H9 (cell line): ENCODE results near the gene KRTAP6-2. TPM values are rescaled to one million over a fixed set of nuclear protein-coding genes. Genes with fewer than 3 reads are reported as not detected.

Experiments
- DNase-seq: peaks from one replicate; pipeline ENCODE4 v3.0.0-alpha.2; 2017
- H2AFZ ChIP-seq: one replicate; pipeline ENCODE4 v1.6.1; 2013; ENCODE audit warnings: mild to moderate bottlenecking, low read length, control low read depth, moderate library complexity
- H2AK5ac ChIP-seq: 2 replicates; pipeline ENCODE4 v1.6.1; 2013; ENCODE audit warnings: low read length, control low read depth, mixed read lengths; ENCODE audit not compliant: insufficient read length
- H2BK120ac ChIP-seq: one replicate; pipeline ENCODE4 v1.6.1; 2013; ENCODE audit warnings: low read depth, mild to moderate bottlenecking, low read length, control low read depth, inconsistent platforms; ENCODE audit not compliant: poor library complexity, severe bottlenecking
- H2BK12ac ChIP-seq: 2 replicates; pipeline ENCODE4 v1.6.1; 2013; ENCODE audit warnings: low read length, control low read depth, mixed read lengths, low read depth; ENCODE audit not compliant: insufficient read length
- H2BK15ac ChIP-seq: 2 replicates; pipeline ENCODE4 v1.6.1; 2013; ENCODE audit warnings: low read depth, low read length, control low read depth
- H2BK20ac ChIP-seq: one replicate; pipeline ENCODE4 v1.6.1; 2013; ENCODE audit warnings: low read depth, mild to moderate bottlenecking, low read length, control low read depth, inconsistent platforms; ENCODE audit not compliant: poor library complexity, severe bottlenecking
- H2BK5ac ChIP-seq: 2 replicates; pipeline ENCODE4 v1.6.1; 2013; ENCODE audit warnings: low read length, control low read depth, mixed read lengths; ENCODE audit not compliant: insufficient read length
- H3K14ac ChIP-seq: 2 replicates; pipeline ENCODE4 v1.6.1; 2013; ENCODE audit warnings: low read length, control low read depth; ENCODE audit not compliant: insufficient read depth
- H3K18ac ChIP-seq: 2 replicates; pipeline ENCODE4 v1.6.1; 2013; ENCODE audit warnings: low read depth, mild to moderate bottlenecking, mixed read lengths, low read length, control low read depth; ENCODE audit not compliant: insufficient read length
- H3K23ac ChIP-seq: 2 replicates; pipeline ENCODE4 v1.6.1; 2013; ENCODE audit warnings: low read length, control low read depth, mixed read lengths, low read depth; ENCODE audit not compliant: insufficient read length
- H3K23me2 ChIP-seq: 2 replicates; pipeline ENCODE4 v1.6.1; 2013; ENCODE audit warnings: low read depth, mild to moderate bottlenecking, mixed read lengths, low read length, control low read depth; ENCODE audit not compliant: insufficient read length, poor library complexity, severe bottlenecking
- H3K27ac ChIP-seq: 2 replicates; pipeline ENCODE4 v1.5.1; 2013; ENCODE audit warnings: low read length, control low read depth, mixed read lengths, low read depth; ENCODE audit not compliant: insufficient read length
- H3K27me3 ChIP-seq: 2 replicates; pipeline ENCODE4 v1.6.1; 2013; ENCODE audit warnings: low read length, control low read depth, inconsistent platforms; ENCODE audit not compliant: insufficient read depth
- H3K4ac ChIP-seq: 2 replicates; pipeline ENCODE4 v1.6.1; 2013; ENCODE audit warnings: low read depth, mild to moderate bottlenecking, control low read depth, inconsistent platforms, low read length, moderate library complexity
- H3K4me1 ChIP-seq: 2 replicates; pipeline ENCODE4 v1.6.1; 2013; ENCODE audit warnings: low read length, control low read depth, inconsistent platforms; ENCODE audit not compliant: insufficient read depth
- H3K4me2 ChIP-seq: 2 replicates; pipeline ENCODE4 v1.6.1; 2013; ENCODE audit warnings: low read length, control low read depth, mixed read lengths; ENCODE audit not compliant: insufficient read length, insufficient read depth
- H3K56ac ChIP-seq: 2 replicates; pipeline ENCODE4 v1.6.1; 2013; ENCODE audit warnings: low read depth, mild to moderate bottlenecking, mixed read lengths, low read length, control low read depth; ENCODE audit not compliant: insufficient read length
- H3K79me1 ChIP-seq: 2 replicates; pipeline ENCODE4 v1.6.1; 2013; ENCODE audit warnings: low read depth, mild to moderate bottlenecking, moderate library complexity, low read length, control low read depth, inconsistent platforms; ENCODE audit not compliant: insufficient read depth, poor library complexity, severe bottlenecking
- H3K79me2 ChIP-seq: 2 replicates; pipeline ENCODE4 v1.6.1; 2013; ENCODE audit warnings: low read length, control low read depth, inconsistent platforms; ENCODE audit not compliant: insufficient read depth
- H3K9ac ChIP-seq: 2 replicates; pipeline ENCODE4 v1.6.1; 2013; ENCODE audit warnings: low read length, control low read depth, mixed read lengths; ENCODE audit not compliant: insufficient read length; ENCODE audit errors: extremely low read depth
- H3K9me3 ChIP-seq: one replicate; pipeline ENCODE4 v1.6.1; 2013; ENCODE audit warnings: low read depth, low read length, inconsistent platforms; ENCODE audit not compliant: control insufficient read depth
- H3T11ph ChIP-seq: one replicate; pipeline ENCODE4 v1.6.1; 2013; ENCODE audit warnings: mild to moderate bottlenecking, low read length, control low read depth, inconsistent platforms
- H4K20me1 ChIP-seq: one replicate; pipeline ENCODE4 v1.6.1; 2013; ENCODE audit not compliant: control insufficient read depth, insufficient read length, insufficient read depth
- H4K5ac ChIP-seq: 2 replicates; pipeline ENCODE4 v1.6.1; 2013; ENCODE audit warnings: low read depth, mild to moderate bottlenecking, mixed read lengths, low read length, control low read depth; ENCODE audit not compliant: insufficient read length
- H4K8ac ChIP-seq: replicated peaks from 2 replicates; pipeline ENCODE4 v1.6.1; 2013; ENCODE audit warnings: low read length, control low read depth, mixed read lengths, low read depth; ENCODE audit not compliant: insufficient read length
- H4K91ac ChIP-seq: 2 replicates; pipeline ENCODE4 v1.6.1; 2013; ENCODE audit warnings: low read depth, mild to moderate bottlenecking, moderate library complexity, mixed read lengths, low read length, control low read depth; ENCODE audit not compliant: insufficient read length
- H3K27ac Mint-ChIP-seq, 3 experiments: 2 replicates in 2 of 3; 3 replicates in 1 of 3; pipeline ENCODE4 v1.8.0; 2020 to 2021; ENCODE audit warnings: mixed read lengths in 3 of 3, mild to moderate bottlenecking in 1 of 3, moderate library complexity in 1 of 3
- H3K27me3 Mint-ChIP-seq: 2 replicates; pipeline ENCODE4 v1.8.0; 2021; ENCODE audit warnings: low read depth, mild to moderate bottlenecking, moderate library complexity, mixed read lengths
- H3K36me3 Mint-ChIP-seq, 3 experiments: 2 replicates in 2 of 3; 3 replicates in 1 of 3; pipeline ENCODE4 v1.8.0; 2020 to 2021; ENCODE audit warnings: low read depth in 3 of 3, mixed read lengths in 3 of 3; ENCODE audit not compliant: insufficient read depth in 1 of 3
- H3K4me1 Mint-ChIP-seq, 2 experiments: 2 replicates each; pipeline ENCODE4 v1.8.0; 2020; ENCODE audit warnings: mixed read lengths in 2 of 2
- H3K4me3 Mint-ChIP-seq, 2 experiments: 2 replicates in 1 of 2; 3 replicates in 1 of 2; pipeline ENCODE4 v1.8.0; 2020 to 2021; ENCODE audit warnings: mild to moderate bottlenecking in 2 of 2, mixed read lengths in 2 of 2, moderate library complexity in 1 of 2
- H3K9me3 Mint-ChIP-seq, 2 experiments: 2 replicates in 1 of 2; 3 replicates in 1 of 2; pipeline ENCODE4 v1.8.0; 2020; ENCODE audit warnings: mild to moderate bottlenecking in 2 of 2, mixed read lengths in 2 of 2, moderate library complexity in 1 of 2
- CTCF ChIP-seq: fragments of 200-600 bp; sonication (generic); conservative IDR thresholded peaks from 3 replicates; pipeline ENCODE4 v1.8.0; 2021; ENCODE audit warnings: antibody characterized with exemption, mild to moderate bottlenecking
- WGBS: extraction: QIAGEN DNeasy Blood & Tissue Kit; methylation state at CpG from one replicate; pipeline ENCODE4 v1.1.7; 2013; ENCODE audit warnings: missing lambda C conversion rate, low lambda C conversion rate, mixed read lengths; ENCODE audit not compliant: insufficient read length; ENCODE audit errors: extremely low coverage; 5-methylcytosine and 5-hydroxymethylcytosine counted together
- total RNA-seq: library from RNA; stranded (reverse); gene quantifications from 2 replicates; pipeline ENCODE4 v1.2.1, GENCODE V29; 2021

Gene KRTAP6-2
- total RNA-seq, 1 experiment from 2014 or later, result not detected

- Histone ChIP-seq H3K4me2 (no peak within 1 kb of the TSS), H3K27me3 (no peaks in the 10 kb centered on the region), H3K14ac (no peak within 1 kb of the TSS), H2BK120ac (no peak within 1 kb of the TSS), H4K91ac (no peak within 1 kb of the TSS), H3T11ph (no peak within 1 kb of the TSS), H2AK5ac (no peak within 1 kb of the TSS), H3K27ac (no peak within 1 kb of the TSS), H3K23ac (no peak within 1 kb of the TSS), H3K18ac (no peak within 1 kb of the TSS), H2BK5ac (no peak within 1 kb of the TSS), H4K20me1 (no peaks in the 10 kb centered on the region), H4K5ac (no peak within 1 kb of the TSS), H2AFZ (no peak within 1 kb of the TSS), H3K23me2 (no peaks in the 10 kb centered on the region), H4K8ac (no peak within 1 kb of the TSS), H2BK20ac (no peak within 1 kb of the TSS), H3K79me2 (no peaks in the 10 kb centered on the region), H3K9ac (no peak within 1 kb of the TSS), H3K4ac (no peak within 1 kb of the TSS), H3K79me1 (no peaks in the 10 kb centered on the region), H2BK15ac (no peak within 1 kb of the TSS), H3K9me3 (no peaks in the 10 kb centered on the region), H3K4me1 (no peaks in the 10 kb centered on the region), H3K56ac (no peak within 1 kb of the TSS), H2BK12ac (no peak within 1 kb of the TSS)
- peaks cover 3 to 36% of the 10 kb centered on the region in 2 experiments; a peak in 4 of 5 replicates for H3K9me3 Mint-ChIP-seq
- H3K27ac Mint-ChIP-seq, result no peak within 1 kb of the TSS
- H3K4me1 Mint-ChIP-seq, result no peaks in the 10 kb centered on the region
- no peak for DNase-seq
- no peaks in the 10 kb centered on the region; the same call in none of the 2 replicates for H3K27me3 Mint-ChIP-seq
- no peak within 1 kb of the TSS for H3K4me3 Mint-ChIP-seq
- no peak for TF ChIP-seq CTCF
- peaks cover 0 to 17% (median 5%) of the 10 kb centered on the region in 3 experiments; a peak in 5 of 7 replicates for H3K36me3 Mint-ChIP-seq
- WGBS, result no CpG with 5 or more reads among the region's 2 CpGs
These were observed 15.1 kb upstream of the KRTAP6-2 start, which contains the start of gene KRTAP6-1 for GRCh38 chr21:30613836-30614235. Gene KRTAP6-1, minus strand, starts transcription at chr21:30613930. Its CDS starts 26 bp downstream, at chr21:30613904.
